GM23338 (cell line): ENCODE data around the gene WWOX. TPM values are rescaled to one million over a fixed set of nuclear protein-coding genes. Genes with fewer than 3 reads are reported as not detected.

ENCODE experiments used
- ATAC-seq: fragments of 200-7000 bp; cut with Tn5 transposase; 3 replicates; pipeline ENCODE4 v1.9.1; 2020
- DNase-seq: peaks from one replicate; pipeline ENCODE4 v3.0.0-alpha.2; 2015; ENCODE audit warnings: low spot score
- H2AFZ ChIP-seq: fragments of 200-600 bp; sonication (generic); 2 replicates; pipeline ENCODE4 v1.8.0; 2016; ENCODE audit warnings: antibody characterized with exemption, mild to moderate bottlenecking, moderate library complexity
- H3F3A ChIP-seq: fragments of 200-600 bp; sonication (generic); replicated peaks from 2 replicates; pipeline ENCODE4 v1.8.0; 2017; ENCODE audit warnings: antibody characterized with exemption, mixed run types, low read depth
- H3K27ac ChIP-seq: fragments of 200-600 bp; sonication (generic); 2 replicates; pipeline ENCODE4 v1.6.1; 2016; ENCODE audit warnings: low read depth
- H3K27me3 ChIP-seq: fragments of 200-600 bp; sonication (generic); 2 replicates; pipeline ENCODE4 v1.8.0; 2016; ENCODE audit warnings: mild to moderate bottlenecking, mixed run types, moderate library complexity; ENCODE audit not compliant: insufficient read depth
- H3K36me3 ChIP-seq: fragments of 200-600 bp; sonication (generic); 2 replicates; pipeline ENCODE4 v1.8.0; 2016; ENCODE audit warnings: mild to moderate bottlenecking; ENCODE audit not compliant: insufficient read depth
- H3K4me1 ChIP-seq: fragments of 200-600 bp; sonication (generic); 2 replicates; pipeline ENCODE4 v1.8.0; 2016; ENCODE audit warnings: mild to moderate bottlenecking, moderate library complexity; ENCODE audit not compliant: insufficient read depth
- H3K4me2 ChIP-seq: fragments of 200-600 bp; sonication (generic); 2 replicates; pipeline ENCODE4 v1.7.1; 2017; ENCODE audit warnings: mixed run types
- H3K4me3 ChIP-seq: fragments of 200-600 bp; sonication (generic); 2 replicates; pipeline ENCODE4 v1.6.1; 2016; ENCODE audit warnings: mixed run types
- H3K79me2 ChIP-seq: fragments of 200-600 bp; sonication (generic); replicated peaks from 2 replicates; pipeline ENCODE4 v1.8.0; 2017; ENCODE audit warnings: mild to moderate bottlenecking; ENCODE audit not compliant: insufficient read depth
- H3K9me2 ChIP-seq: fragments of 200-600 bp; sonication (generic); 2 replicates; pipeline ENCODE4 v1.8.0; 2017; ENCODE audit not compliant: insufficient read depth
- H4K20me1 ChIP-seq: fragments of 200-600 bp; sonication (generic); replicated peaks from 2 replicates; pipeline ENCODE4 v1.8.0; 2017; ENCODE audit warnings: mild to moderate bottlenecking; ENCODE audit not compliant: insufficient read depth
- H3K27ac Mint-ChIP-seq: 2 replicates; pipeline ENCODE4 v1.8.0; 2020; ENCODE audit warnings: inconsistent platforms, mild to moderate bottlenecking, moderate library complexity, mixed read lengths
- H3K27me3 Mint-ChIP-seq: 3 replicates; pipeline ENCODE4 v1.8.0; 2022; ENCODE audit warnings: low read depth, mild to moderate bottlenecking, moderate library complexity, mixed read lengths, inconsistent platforms; ENCODE audit not compliant: insufficient read depth, poor library complexity
- H3K36me3 Mint-ChIP-seq: 3 replicates; pipeline ENCODE4 v1.8.0; 2021; ENCODE audit warnings: low read depth, mild to moderate bottlenecking, inconsistent platforms, moderate library complexity, mixed read lengths
- H3K4me1 Mint-ChIP-seq: 3 replicates; pipeline ENCODE4 v1.8.0; 2020; ENCODE audit warnings: mild to moderate bottlenecking, inconsistent platforms, mixed read lengths
- H3K4me3 Mint-ChIP-seq: 3 replicates; pipeline ENCODE4 v1.8.0; 2021; ENCODE audit warnings: moderate library complexity, mild to moderate bottlenecking, inconsistent platforms, mixed read lengths
- H3K9me3 Mint-ChIP-seq: 3 replicates; pipeline ENCODE4 v1.8.0; 2020; ENCODE audit warnings: moderate library complexity, mild to moderate bottlenecking, inconsistent platforms, mixed read lengths
- CREB1 ChIP-seq: fragments of 250-450 bp; sonication (Bioruptor Pico); IDR thresholded peaks from 2 replicates; pipeline ENCODE4 v1.5.0; 2020; ENCODE audit warnings: low read depth, mild to moderate bottlenecking, moderate library complexity
- ETS1 ChIP-seq: IDR thresholded peaks from 2 replicates; pipeline ENCODE4 v1.6.1; 2016; ENCODE audit warnings: antibody characterized with exemption
- EZH2 ChIP-seq: fragments of 200-600 bp; sonication (generic); IDR thresholded peaks from one replicate; pipeline ENCODE4 v1.8.0; 2017; ENCODE audit warnings: antibody characterized with exemption, mild to moderate bottlenecking, low read depth; ENCODE audit not compliant: unreplicated experiment
- EZH2phosphoT487 ChIP-seq: fragments of 200-600 bp; sonication (generic); IDR thresholded peaks from one replicate; pipeline ENCODE4 v1.8.1; 2018; ENCODE audit warnings: antibody characterized with exemption; ENCODE audit not compliant: unreplicated experiment
- JUNB ChIP-seq: IDR thresholded peaks from one replicate; pipeline ENCODE4 v1.6.1; 2016; ENCODE audit warnings: antibody characterized with exemption; ENCODE audit not compliant: unreplicated experiment
- NANOG ChIP-seq: IDR thresholded peaks from 2 replicates; pipeline ENCODE4 v1.6.1; 2016; ENCODE audit warnings: antibody characterized with exemption, borderline replicate concordance
- POLR2AphosphoS5 ChIP-seq: IDR thresholded peaks from 2 replicates; pipeline ENCODE4 v1.6.1; 2016; ENCODE audit warnings: antibody characterized with exemption, low read depth
- REST ChIP-seq: IDR thresholded peaks from one replicate; pipeline ENCODE4 v1.6.1; 2018; ENCODE audit warnings: antibody characterized with exemption; ENCODE audit not compliant: unreplicated experiment
- STAT1 ChIP-seq: IDR thresholded peaks from one replicate; pipeline ENCODE4 v1.6.1; 2016; ENCODE audit warnings: antibody characterized with exemption; ENCODE audit not compliant: unreplicated experiment
- ZNF114 ChIP-seq: fragments of 250-450 bp; sonication (Bioruptor Pico); IDR thresholded peaks from 2 replicates; pipeline ENCODE4 v1.5.0; 2020; ENCODE audit warnings: mild to moderate bottlenecking, moderate library complexity
- ZNF331 ChIP-seq: fragments of 250-450 bp; sonication (Bioruptor Pico); IDR thresholded peaks from 2 replicates; pipeline ENCODE4 v1.5.0; 2020; ENCODE audit warnings: low read depth, mild to moderate bottlenecking, moderate library complexity
- ZNF462 ChIP-seq: fragments of 250-450 bp; sonication (Bioruptor Pico); IDR thresholded peaks from 2 replicates; pipeline ENCODE4 v1.5.0; 2020; ENCODE audit warnings: mild to moderate bottlenecking, moderate library complexity
- polyA plus RNA-seq: library from polyadenylated mRNA; unstranded; fragments of >200 nt; fragmentation: Nextera tagmentation; extraction: Ambion mirVana; gene quantifications from 2 replicates; pipeline ENCODE4 v1.2.1, GENCODE V29; 2016
- total RNA-seq: library from RNA; depleted of rRNA; stranded (reverse); fragments of >200 nt; shearing (Covaris generic); gene quantifications from 2 replicates; pipeline ENCODE4 v1.2.3, GENCODE V29; 2014
- TF ChIP-seq, protein P1 (sequence below), 2 experiments: fragments of 200-600 bp in 1 of 2; sonication (generic) in 1 of 2; conservative IDR thresholded peaks; 2 replicates each; pipeline versions ENCODE4 v1.5.1 to v1.6.1; 2016 to 2017; ENCODE audit warnings: antibody characterized with exemption in 2 of 2, low read depth in 2 of 2, mild to moderate bottlenecking in 2 of 2, moderate library complexity in 1 of 2

Gene WWOX
- total and polyA plus RNA-seq, 2 experiments from 2014 or later: 10.0 to 19.3 TPM

DNA sequence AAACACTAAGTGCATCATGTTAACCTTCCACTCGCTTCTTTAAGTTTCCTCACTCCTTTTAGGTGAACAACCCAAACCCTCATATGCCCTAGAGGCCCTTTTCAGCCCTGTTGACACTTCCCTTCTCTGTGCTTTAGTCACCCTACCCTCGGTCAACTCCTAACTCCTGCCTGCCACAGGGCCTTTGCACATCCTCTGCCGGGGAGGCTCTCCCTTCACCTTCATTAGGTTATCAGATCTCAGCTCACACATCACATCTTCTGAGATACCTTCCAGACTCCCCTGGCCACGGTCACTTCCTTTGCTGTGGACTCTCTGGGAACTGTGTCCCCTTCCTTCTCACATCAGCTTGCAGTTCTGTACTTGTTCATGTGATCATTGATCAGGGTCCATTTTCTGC is 926.7 kb downstream of the WWOX start:
- no peak overlapping the region for H3K27ac Mint-ChIP-seq
- no peak overlapping the region for H3K4me3 Mint-ChIP-seq
- Histone ChIP-seq H3K9me2 (no peaks in the 10 kb centered on the region), H4K20me1 (no peaks in the 10 kb centered on the region), H2AFZ (no peak overlapping the region), H3K36me3 (no peaks in the 10 kb centered on the region), H3K27ac (no peak overlapping the region), H3K27me3 (no peaks in the 10 kb centered on the region), H3F3A (no peaks in the 10 kb centered on the region), H3K4me3 (no peak overlapping the region), H3K4me2 (no peak overlapping the region), H3K79me2 (no peaks in the 10 kb centered on the region), H3K4me1 (no peaks in the 10 kb centered on the region; the same call in 1 of the 2 replicates)
- peaks cover 2% of the 10 kb centered on the region for H3K27me3 Mint-ChIP-seq
- DNase-seq (no peak), ATAC-seq (no peak)
- no peaks in the 10 kb centered on the region for H3K9me3 Mint-ChIP-seq
- H3K4me1 Mint-ChIP-seq: peaks cover 1% of the 10 kb centered on the region; the same call in 1 of the 3 replicates
- no peaks in the 10 kb centered on the region for H3K36me3 Mint-ChIP-seq
- TF ChIP-seq ZNF462 (CRISPR knock-in tag) (no peak), ZNF331 (no peak), POLR2AphosphoS5 (no peak), STAT1 (no peak), REST (no peak), JUNB (no peak), ETS1 (no peak), NANOG (no peak), EZH2phosphoT487 (no peak), CREB1 (CRISPR knock-in tag) (no peak), EZH2 (no peak), ZNF114 (CRISPR knock-in tag) (no peak)
- TF ChIP-seq, protein P1, sequence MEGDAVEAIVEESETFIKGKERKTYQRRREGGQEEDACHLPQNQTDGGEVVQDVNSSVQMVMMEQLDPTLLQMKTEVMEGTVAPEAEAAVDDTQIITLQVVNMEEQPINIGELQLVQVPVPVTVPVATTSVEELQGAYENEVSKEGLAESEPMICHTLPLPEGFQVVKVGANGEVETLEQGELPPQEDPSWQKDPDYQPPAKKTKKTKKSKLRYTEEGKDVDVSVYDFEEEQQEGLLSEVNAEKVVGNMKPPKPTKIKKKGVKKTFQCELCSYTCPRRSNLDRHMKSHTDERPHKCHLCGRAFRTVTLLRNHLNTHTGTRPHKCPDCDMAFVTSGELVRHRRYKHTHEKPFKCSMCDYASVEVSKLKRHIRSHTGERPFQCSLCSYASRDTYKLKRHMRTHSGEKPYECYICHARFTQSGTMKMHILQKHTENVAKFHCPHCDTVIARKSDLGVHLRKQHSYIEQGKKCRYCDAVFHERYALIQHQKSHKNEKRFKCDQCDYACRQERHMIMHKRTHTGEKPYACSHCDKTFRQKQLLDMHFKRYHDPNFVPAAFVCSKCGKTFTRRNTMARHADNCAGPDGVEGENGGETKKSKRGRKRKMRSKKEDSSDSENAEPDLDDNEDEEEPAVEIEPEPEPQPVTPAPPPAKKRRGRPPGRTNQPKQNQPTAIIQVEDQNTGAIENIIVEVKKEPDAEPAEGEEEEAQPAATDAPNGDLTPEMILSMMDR (conservative IDR thresholded peaks at IDR 0.05; ENCODE audit: low read depth in 2 of 2): no peak
